ENCODE data around the gene CFAP157.
"Not testable (repeated sequence)": the region's sequence is repeated elsewhere in the genome, so short reads cannot be mapped to it uniquely, and the experiment has no call there.

CFAP157 gene

DNA sequence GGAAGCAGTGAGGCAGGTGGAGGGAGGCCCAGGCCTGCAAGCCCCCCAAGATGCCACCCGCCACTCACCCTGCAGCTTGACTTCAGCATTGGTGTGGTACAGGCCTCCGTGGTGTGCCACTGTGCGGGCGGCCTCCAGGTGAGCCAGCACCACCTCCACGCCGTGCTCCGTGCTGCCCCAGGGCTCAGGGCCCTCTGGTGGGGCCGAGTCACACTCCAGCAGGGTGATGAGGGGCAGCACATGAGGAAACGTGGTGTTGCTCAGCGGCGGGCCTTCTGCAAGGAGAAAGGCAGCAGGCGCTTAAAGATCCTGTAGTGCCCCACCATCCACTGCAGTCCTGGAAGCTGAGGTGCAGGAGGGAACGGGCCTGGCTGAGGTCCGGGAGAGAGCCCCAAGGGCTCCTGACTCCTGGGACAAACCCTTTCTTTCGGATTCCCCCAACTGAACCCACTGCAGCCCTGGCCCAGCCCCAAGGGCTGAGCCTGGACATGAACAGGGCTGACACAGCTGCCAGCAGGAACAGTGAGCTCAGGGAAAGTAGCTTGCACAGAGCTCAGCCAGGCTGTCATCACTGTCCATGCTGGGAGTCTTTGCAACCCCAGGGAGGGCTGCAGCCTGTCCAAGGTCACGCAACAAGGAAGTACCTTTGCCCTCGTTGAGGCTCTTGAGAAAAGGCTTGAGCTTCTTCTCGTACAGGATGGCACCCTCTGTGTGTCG is 33.0 kb downstream of the CFAP157 start:
- no peak for DNase-seq

DNA sequence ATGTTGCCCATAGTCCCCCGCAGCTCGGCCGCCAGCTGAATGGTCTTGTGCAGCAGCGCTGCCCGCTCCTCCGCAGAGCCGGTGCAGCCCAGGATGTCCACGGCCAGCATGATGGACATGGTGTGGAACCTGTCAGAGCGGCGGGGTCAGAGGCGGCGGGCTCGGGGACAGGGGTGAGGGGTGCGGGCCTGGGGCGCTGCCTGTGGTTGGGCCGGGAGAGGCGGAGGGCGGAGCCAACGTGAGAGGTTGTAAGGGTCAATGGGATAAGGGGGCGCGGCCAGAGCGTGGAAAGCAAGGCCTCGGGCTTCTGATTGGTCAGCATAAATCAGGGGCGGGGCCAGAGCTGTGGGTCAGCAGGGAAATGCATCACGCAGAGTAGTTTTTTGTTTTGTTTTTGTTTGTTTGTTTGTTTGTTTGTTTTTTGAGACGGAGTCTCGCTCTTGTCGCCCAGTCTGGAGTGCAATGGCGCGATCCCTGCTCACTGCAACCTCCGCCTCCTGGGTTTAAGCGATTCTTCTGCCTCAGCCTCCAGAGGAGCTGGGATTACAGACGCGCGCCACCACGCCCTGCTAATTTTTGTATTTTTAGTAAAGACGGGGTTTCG is 35.1 kb downstream of the CFAP157 start:
- no peak for DNase-seq

DNA sequence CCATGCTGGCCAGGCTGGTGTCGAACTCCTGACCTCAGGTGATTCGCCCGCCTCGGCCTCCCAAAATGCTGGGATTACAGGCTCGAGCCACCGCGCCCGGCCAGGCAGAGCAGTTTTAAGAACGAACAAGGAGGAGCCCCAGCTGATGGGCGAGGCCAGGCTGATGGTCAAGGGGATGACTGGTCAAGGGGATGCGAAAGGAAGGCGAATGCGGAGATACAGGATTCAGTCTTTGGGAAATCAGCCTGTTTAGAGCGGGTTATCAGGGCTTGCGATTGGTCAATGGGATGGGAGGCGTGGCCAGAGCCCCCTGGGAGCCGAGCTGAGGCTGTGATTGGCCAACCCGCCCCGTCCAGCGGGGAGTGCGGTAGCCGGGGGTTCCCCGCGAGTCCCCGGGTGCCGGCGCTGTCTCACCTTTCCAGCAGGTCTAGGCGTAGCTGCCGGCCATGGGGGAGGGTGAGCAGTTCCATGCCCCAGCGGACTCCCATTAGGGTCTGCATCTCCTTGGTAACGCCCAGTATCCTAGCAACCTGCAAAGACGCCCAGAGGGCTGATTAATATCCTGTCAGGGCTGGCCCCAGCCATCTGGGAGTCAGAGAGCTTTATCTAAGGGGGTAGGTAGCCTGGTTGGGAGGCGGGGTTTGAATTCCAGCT is 35.8 kb downstream of the CFAP157 start:
- DNase-seq, result no peak

DNA sequence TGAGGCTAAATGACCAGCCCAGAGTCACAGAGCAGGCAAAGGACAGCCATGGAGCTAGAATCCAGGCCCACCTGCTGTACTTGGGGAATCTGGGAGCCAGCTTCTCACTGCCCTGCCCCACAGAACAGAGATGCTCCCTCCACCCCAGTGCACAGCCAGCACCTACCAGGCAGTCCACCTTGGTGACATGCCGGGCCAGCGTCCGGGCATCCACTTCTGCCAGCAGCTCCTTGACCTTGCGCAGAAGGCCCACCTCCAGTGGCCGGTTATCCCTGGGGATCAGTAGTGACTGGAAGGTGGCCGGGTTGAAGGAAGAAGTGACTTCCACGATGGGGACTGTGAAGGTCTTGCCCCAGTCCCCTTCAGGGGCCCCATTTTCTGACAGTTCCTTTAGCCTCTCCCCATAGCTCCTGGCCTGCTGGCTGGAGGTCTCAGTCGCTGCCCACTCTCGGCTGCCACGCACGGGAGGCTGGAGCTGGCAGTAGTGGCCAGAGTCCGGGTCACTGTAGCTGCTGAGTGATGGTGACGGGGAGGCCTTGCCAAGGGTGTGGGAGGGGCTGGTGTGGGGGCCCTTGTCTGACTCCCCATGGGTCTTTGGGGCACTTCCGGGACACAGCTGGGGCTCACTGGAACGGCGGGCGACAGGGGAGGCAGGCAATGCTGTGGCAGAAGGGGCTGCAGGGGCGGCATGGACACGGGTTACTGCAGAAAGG is 37.8 kb downstream of the CFAP157 start:
- no peak for DNase-seq

DNA sequence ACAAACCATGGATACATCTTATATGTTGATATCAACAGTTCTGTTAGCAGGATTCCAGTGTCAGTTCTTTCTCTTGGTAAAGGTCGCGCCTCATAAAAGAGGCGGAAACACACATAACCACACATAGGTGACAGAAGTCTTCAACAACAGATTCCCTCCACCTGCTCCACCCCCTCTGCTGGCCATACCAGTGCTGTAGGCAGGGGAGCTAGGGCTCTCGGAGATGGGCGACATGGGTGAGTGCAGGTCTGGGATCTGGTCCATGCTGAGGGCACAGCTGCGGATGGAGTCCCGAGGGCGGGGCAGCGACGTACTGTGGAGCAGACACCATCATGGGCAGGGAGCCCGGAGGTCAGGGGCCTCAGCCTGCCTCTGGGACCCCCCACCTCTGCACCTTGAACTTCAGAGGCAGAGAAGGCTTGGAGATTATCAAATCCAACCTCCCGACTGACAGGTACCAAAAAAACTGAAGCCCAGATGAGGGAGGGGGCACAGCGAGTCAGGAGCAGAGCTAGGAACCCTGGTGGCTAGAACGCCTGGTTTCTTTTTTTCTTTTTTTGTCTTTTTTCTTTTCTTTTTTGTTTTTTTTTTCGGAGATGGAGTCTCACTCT is 40.3 kb downstream of the CFAP157 start:
- DNase-seq, result peak; percentile 45

DNA sequence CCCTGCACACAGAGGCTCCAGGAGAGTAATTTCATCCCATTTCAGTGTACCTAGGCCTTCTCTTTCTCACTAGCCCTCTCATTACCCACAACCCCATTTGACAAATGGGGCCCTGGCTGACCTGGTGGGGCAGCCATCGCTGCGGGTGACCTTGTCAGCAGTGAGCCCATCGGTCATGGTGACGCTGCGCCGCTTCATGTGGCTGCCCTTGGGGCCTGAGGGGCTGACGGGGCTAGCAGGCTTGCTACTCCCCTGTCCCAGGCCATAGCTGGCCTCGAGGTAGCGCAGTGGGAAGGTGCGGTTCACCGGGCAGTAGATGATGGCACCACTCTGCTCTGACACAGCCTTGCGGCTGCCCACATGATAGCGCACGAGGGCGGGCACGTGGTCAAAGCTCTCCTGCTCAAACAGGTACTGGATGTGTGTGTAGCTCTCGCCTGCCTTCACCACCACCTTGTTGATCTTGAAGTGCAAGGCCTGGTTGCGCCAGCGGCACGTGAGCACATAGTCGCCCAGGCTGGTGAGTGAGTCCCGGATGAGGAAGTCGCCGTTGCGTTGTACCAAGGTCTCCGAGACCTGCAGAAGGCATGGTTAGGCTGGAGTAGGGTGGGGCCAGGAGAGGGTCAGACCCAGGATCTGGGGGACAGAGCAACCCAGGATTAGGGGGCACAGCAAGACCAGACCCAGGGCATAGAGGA is 42.5 kb downstream of the CFAP157 start:
- DNase-seq, result no peak

DNA sequence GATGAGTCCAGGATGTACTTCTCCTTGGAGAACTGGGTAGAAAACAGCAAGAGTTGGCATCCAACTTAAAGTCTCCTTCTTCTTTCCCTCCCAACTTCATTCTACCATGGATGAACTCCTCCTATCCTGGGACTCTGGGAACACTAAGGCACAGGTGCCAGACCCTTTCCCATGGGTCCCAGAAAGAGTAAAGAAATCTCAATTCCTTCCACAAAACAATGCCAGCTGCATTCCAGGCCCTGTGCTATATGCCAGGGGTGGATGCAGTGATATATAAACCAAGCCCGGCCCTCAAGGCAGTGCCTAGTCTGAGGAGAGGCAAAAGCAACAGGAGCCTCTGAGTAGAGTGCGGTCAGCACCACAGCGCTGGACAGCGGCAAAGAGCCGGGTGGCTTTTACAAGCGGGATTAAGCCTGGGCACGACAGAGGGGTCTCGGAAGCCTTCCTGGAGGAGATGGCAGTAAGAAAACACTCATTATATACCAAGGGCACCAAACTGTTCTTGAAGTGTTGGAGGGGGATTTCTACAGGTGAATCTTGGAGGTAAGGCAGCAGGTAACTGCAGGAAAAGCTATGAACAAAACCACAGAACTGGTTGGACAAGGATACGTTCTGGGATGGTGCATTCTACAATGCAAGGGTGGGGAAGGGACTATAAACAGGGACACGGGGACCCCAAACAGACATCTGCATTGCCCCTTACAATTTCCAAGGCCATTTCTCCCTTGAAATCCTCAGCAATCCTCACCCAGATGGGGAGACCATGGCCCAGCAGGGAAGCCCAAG is 44.7 kb downstream of the CFAP157 start:
- DNase-seq, result no peak

DNA sequence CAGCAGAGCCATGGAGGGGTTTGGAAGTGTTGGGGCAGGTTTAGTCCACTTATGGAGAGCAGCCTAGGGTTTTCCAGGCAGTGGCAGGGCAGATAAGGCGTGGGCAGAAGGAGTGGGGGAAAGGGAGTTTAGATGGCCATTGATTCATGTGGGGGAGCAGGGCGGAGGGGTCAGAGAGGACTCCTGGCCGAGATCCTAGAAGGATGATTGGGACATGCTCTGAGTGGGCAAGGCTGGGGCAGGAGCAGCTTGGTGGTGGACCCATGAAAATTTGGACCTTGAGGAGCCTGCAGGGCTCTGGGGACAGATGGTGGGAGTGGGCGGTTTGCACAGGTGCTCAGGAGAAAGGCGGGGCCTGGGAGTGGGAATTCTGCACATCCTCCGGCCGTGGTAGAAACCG is 46.4 kb downstream of the CFAP157 start:
- DNase-seq, result no peak

DNA sequence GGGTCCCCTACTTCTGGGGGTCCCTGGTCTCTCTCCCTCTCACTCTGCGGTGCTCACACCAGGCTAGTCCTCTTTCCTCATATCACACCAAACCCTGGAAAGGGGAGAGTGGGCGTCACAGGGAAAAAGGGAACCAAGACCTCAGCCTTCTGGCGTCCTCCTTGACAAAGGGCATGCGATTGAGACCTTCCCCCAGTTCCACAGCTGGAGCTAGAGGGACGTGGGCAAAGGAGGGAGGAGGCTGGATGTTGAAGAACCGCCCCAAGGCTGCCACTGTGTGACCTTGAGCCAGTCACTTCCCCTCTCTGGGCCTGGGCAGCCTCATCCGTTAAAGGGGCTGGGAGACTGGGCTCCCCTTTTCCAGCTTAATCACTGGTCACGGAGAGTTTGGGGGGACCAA is 46.8 kb downstream of the CFAP157 start:
- no peak for DNase-seq

DNA sequence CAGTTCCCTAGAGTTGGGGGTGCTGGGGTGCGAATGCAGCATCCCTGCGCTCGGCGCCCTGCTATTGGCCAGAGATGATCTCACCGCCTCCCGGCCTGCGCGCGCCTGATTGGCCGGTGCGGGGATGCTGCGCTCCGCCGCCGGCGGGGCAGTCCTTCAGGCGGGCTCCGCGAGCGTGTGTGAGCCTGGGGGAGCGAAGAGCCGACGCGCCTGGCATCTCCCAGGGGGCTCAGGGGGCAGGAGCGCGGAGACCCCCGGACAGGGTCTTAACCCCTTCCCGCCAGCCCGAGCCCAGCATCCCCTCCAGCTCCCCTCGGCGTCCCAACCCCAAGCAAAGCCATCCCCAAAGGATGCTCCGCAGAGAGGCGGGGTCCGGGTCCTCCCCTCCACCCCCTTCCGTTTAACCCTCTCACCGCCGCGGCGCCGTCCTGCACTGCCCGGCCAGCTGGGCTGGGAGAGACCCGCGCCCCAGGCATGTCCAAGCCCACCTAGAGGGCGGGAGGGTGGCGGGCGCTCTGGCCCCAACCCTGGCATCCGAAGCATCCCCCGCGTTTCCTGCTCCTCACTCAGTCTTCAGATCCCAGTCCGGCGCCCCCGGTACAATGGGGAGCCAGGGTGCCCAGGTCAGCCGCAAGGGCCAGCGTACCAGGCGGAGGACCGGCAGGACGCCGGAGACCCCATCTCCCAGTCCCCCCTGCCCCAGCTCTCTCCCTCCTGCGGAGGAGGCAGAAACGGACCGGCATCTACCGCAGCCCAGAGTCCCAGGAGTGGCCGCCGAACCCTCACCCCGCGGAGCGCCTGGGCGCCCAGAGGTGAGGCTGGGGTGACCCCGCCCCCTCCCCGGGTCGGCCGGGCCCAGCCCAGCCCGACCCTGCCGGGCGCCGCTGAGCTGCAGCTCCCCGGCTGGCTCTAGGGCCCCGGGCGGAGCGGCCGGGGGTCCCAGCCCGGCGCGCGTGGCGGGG is 47.6 kb downstream of the CFAP157 start:
- DNase-seq, result no peak

DNA sequence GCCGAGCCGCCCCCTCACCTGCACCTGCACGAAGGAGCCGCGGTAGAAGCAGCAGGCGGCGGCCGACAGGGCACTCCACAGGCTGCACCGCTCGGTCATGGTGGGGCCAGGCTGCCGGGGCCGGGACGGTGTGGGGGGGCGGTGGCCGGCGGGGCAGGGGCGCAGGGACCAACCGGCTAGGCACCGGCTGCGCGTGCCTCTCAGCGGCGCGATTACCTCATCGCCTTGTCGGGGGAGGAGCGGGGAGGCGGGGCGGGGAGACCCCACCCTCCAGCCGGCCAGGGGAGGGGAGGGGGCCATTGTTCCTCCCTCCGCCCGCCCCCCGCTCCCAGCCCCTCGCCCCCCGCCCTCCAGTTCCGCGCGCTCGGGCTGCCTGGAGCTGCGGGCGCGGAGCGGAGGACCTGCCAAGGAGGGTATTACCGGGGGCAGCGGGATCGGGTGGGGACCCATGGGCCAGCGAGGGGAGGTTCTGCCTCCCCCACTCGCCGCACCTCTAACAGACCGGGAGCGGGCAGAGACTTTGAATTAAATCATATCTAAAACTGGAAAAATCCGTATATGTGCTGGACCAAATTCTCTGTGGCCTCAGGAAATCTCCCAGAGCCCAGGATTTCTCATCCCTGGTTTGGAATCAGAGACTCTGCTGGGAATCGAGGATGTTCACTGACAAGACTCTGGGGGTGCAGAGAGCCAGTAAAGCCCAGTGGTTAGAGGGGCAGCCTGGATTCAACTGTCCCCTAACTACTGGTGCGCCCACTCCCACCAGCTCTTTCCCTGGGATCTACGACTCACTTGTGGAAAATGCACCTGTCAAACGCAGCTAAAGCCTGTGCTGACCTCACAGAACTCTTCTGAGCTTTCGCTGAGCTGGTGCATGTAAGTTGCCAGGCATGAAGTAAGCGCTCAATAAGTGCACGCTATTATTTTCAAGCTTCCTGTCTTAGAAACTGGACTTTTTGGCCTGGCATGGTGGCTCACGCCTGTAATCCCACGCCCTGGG is 48.6 kb downstream of the CFAP157 start:
- no peak for DNase-seq

DNA sequence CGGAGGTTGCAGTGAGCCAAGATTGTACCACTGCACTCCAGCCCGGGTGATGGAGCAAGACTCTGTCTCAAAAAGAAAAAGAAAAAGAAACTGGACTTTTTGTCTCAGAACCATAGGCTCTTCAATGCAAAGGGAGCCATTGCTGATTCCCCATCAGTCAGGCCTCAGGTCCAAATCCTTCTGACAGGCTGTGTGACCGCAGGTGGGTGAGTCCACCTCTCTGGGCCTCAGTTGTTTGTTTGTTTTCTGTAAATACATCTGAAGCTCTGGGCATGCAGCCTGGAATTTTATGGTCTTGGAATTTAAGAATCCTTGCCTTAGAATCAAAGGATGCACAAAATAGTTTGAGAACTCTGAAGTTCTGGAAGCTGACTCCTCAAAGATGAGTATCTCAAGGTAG is 49.4 kb downstream of the CFAP157 start:
- no peak for DNase-seq

DNA sequence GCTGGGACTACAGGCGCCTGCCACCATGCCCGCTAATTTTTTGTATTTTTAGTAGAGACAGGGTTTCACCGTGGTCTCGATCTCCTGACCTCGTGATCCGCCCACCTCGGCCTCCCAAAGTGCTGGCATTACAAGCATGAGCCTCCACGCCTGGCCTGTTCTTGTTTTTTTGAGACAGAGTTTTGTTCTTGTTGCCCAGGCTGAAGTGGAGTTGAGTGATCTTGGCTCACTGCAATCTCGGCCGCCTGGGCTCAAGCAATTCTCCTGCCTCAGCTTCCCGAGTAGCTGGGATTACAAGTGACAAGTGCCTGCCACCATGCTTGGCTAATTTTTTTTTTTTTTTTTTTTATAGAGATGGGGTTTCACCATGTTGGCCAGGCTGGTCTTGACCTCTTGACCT is 50.0 kb downstream of the CFAP157 start:
- DNase-seq, result not testable (repeated sequence)

DNA sequence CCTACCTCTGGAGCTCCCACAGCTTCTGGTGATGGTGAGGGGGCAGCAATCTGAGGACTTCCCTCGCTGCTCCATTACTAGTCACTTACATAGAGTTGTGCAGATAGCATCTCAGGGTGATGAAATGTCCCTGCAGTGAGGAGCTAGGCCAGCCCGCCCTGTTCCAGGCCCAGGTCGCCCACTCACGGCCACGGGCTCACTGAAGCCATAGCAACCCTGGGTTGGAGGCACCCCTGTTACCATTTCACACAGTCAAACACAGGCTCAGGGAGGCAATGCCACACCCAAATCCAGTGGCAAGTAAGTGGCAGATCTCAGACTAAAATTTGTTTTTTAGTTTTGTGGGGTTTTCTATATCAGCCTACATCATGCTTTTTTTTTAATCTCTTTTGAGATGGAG is 52.1 kb downstream of the CFAP157 start:
- no peak for DNase-seq

DNA sequence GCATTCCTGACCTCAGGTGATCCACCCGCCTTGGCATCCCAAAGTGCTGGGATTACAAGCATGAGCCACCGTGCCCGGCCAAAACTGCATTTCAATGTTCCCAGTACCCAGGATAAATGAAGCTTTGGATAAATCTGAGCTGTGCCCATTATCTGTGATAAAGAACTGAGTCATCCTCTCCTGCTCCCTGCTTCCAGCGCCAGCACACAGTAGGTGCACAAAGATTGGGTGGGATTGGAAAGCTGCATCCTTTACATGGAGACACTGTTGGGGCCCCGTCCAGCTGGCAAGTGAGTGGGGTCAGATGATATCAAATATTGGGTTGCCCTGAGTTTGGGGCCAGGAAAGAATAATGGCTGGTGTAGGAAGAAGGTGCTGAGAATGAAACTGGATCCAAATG is 54.3 kb downstream of the CFAP157 start:
- DNase-seq, result no peak

DNA sequence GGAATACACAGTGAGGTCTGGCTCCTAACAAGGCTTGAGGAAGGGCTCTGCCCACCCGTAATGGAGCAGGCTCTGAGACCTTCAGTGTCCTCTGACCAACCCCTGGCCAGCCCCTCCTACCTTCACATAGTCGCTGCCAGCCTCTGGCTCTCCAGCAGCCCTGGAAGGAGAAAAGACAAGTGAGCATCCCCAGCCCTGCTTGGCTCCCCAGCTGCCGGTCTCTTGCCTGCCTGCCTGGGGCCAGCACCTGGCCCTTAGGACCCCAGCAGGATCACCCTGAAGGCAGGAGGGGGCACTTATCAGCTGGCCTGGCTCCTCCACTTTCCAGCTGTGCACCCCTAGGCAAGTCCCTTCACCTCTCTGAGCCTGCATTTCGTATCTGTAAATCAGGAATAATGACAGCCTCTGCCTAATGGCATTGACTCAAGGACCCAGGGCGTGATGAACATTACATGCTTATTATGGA is 54.7 kb downstream of the CFAP157 start:
- no peak for DNase-seq

DNA sequence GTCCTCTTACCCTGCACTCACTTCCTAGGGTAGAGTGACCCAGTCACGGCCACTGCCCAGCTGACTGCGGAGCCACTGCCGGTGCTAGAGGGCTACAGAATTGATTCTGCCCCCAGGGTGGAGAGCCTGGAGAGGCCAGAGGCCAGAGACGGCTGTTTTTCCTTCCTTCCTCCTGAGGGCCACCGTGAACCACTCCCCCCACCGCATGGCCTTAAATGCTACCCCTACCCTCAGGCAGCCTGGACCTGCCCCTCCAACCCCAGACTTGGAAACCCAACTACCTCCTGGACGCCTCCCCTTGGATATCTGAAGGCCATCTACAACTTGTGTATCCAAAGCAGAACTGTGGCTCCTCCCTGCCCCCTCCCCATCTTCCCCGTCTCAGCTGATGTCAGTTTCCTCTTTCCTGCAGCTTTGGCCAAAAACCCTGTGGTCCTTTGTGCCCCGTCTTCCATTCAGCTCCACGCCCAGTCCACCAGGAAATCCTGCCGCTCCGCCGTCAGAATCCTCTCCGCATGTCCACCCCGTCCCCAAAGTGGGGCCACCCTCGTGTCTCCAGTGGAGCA is 55.4 kb downstream of the CFAP157 start:
- no peak for DNase-seq

DNA sequence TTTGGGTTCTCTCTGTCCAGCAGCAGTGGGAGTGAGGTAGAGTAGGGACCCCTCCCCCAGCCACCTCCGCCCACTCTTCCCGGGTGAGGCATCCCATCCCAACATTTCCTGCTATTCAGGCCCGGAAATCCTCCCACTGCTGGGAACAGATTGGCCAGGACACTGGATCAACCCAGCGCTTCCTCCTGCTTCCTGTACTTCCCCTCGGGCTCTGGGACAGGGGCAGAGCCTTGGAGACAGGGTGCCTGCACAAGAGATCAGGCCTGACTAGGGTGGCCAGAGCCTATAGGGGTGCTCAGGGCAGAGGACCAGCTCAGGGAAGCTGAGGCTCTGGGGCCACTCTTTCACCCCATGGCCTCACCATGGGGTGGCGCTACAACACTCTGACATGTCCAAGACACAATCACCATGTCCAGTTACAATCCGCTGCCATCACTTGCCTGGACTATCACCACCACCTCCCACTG is 57.2 kb downstream of the CFAP157 start:
- DNase-seq, result peak; percentile 37

DNA sequence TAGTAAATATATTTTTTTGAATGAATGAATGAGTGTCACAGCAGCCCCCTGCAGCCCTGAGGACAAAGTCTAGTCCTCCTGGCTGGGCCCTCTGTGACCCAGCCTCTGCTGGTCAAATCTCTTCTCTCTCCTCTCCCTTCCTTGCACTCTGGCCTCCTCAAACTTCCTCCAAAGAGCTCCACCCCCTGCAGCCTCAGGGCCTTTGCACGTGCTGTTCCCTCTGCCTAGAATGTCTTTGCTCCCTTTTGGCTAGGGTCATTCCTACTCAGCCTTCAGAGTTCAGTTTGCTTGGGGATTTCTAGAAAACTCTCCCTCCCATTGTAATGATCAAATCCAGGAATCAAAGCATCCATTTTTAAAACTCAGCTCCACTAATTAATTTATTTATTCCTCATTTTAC is 58.6 kb downstream of the CFAP157 start:
- no peak for DNase-seq

All from activated CD8-positive, alpha-beta memory T cell treated with anti-CD3 and anti-CD28 coated beads, Interleukin-2, amount 50 U/mL, for 4 hours (primary cell).